ENCODE data around the gene STOM. TPM values are rescaled to one million over a fixed set of nuclear protein-coding genes. Genes with fewer than 3 reads are reported as not detected.
"Not testable (repeated sequence)": the region's sequence is repeated elsewhere in the genome, so short reads cannot be mapped to it uniquely, and the experiment has no call there.

Gene STOM
- total and polyA plus RNA-seq, 2 donors (not counting 1 experiment from before 2014, with no cell fraction given) = 2.7 to 6.1 TPM

DNA sequence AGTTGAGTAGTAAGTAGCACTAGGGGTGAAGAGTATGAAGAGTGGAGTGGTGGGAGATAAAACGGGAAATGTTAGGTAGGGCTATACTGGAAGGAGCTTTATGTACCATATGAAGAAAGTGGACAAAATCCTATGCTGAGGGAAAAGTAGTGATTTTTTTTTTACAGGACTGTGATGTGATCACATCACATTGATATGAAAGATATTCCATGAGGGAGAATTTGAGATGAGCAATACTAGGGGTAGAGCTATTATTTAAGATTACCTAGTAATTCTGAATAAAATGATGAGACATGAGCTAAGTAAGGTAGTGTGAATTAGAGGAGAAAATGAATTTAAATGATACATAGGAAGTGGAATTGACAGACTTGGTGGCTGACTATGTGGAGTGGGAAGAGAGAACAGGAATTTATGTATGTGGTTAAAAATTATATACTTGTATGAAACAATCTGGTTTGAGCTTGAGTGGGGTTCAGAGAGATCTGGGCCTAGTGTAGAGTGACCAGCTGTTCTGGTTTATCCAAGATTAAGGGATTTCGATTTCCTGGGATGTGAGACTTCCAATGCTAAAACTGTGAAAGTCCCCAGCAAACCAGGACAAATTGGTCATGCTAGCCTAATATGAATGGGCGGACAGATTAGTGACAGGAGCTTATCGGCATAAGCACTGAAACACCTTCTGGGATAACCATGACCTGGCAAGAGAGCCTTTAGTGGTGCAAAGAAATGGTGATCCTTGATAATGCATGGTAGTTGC lies 29.3 kb upstream of the STOM start:
- no peaks in the 10 kb centered on the region for H3K27me3 Mint-ChIP-seq
- H3K9me3 Mint-ChIP-seq (ENCODE audit: insufficient read depth) = peaks cover 2% of the 10 kb centered on the region
- H3K27ac ChIP-seq (ENCODE audit: low read length in 2 of 2) = no peak overlapping the region
- H3K4me1 Mint-ChIP-seq = no peaks in the 10 kb centered on the region
- intact Hi-C loops (cut with micrococcal nuclease) = no loop called here
- no peaks in the 10 kb centered on the region for H3K27me3 ChIP-seq (replicated peaks in 1 of 4; ENCODE audit: control extremely low read depth in 1 of 4, control insufficient read depth in 3 of 4, insufficient read depth in 4 of 4, low read length in 3 of 4)
- H3K4me3 Mint-ChIP-seq = no peak overlapping the region
- DNase-seq = no peak
- whole genome bisulfite sequencing (ENCODE audit: insufficient coverage) = 97% methylated on average over 3 of the region's 4 CpGs
- CTCF ChIA-PET = interaction anchor here (0.7 to 11.3 kb wide), 29 partner anchors 7 to 779 kb away, joined by 3 to 371 read pairs (median 5); partner anchors contain the start of gene GSN
- no peak overlapping the region for H2AFZ ChIP-seq (ENCODE audit: insufficient read depth, low read depth, low read length, poor library complexity, severe bottlenecking)
- POLR2A ChIA-PET = interaction anchor here (1.3 kb wide), 1 partner anchor 79 kb away, joined by 3 read pairs; no protein-coding TSS in a partner anchor
- H3K4me1 ChIP-seq (ENCODE audit: control insufficient read depth in 2 of 2, insufficient read depth in 2 of 2, low read length in 2 of 2) = no peaks in the 10 kb centered on the region
- no peaks in the 10 kb centered on the region for H3K9me3 ChIP-seq (ENCODE audit: control extremely low read depth in 1 of 3, control insufficient read depth in 2 of 3, insufficient read depth in 1 of 3, low read length in 2 of 3)
- H3K79me2 ChIP-seq (ENCODE audit: control insufficient read depth, insufficient read depth, low read length) = no peaks in the 10 kb centered on the region
- no peaks in the 10 kb centered on the region for H3K36me3 ChIP-seq (replicated peaks in 1 of 2; ENCODE audit: control extremely low read depth in 1 of 2, control insufficient read depth in 1 of 2, extremely low read depth in 1 of 2, insufficient read depth in 2 of 2, low read length in 1 of 2)
- no peak overlapping the region for H3K4me2 ChIP-seq (replicated peaks; ENCODE audit: low read depth, low read length, poor library complexity, severe bottlenecking)
- no peak for TF ChIP-seq CTCF (IDR thresholded peaks at IDR 0.05)
- no peak for TF ChIP-seq EZH2 (IDR thresholded peaks at IDR 0.05; ENCODE audit: borderline replicate concordance, insufficient read depth, low read depth, low read length, poor library complexity, severe bottlenecking)
- H3K4me3 ChIP-seq (ENCODE audit: control extremely low read depth in 1 of 5, extremely low read depth in 1 of 5, insufficient read depth in 1 of 5, low read depth in 2 of 5, low read length in 4 of 5) = no peak overlapping the region
- H3K27ac Mint-ChIP-seq = no peak overlapping the region
- no peak for ATAC-seq (ENCODE audit: low read depth)
- no peaks in the 10 kb centered on the region for H4K20me1 ChIP-seq (ENCODE audit: control insufficient read depth, insufficient read depth, low read length, poor library complexity, severe bottlenecking)
- H3K9ac ChIP-seq (ENCODE audit: low read length) = no peak overlapping the region

GRCh38 chr9:121398374-121398773 lies 28.3 kb upstream of the STOM start:
- CTCF ChIA-PET = interaction anchor here (0.8 to 11.3 kb wide), 15 partner anchors 10 to 643 kb away, joined by 3 to 371 read pairs (median 8); partner anchors contain the start of gene GSN
- no peaks in the 10 kb centered on the region for H3K4me1 Mint-ChIP-seq
- no peak overlapping the region for H3K9ac ChIP-seq (ENCODE audit: low read length)
- no peaks in the 10 kb centered on the region for H3K9me3 ChIP-seq (ENCODE audit: control extremely low read depth in 1 of 3, control insufficient read depth in 2 of 3, insufficient read depth in 1 of 3, low read length in 2 of 3)
- H3K4me2 ChIP-seq (replicated peaks; ENCODE audit: low read depth, low read length, poor library complexity, severe bottlenecking) = no peak overlapping the region
- intact Hi-C loops (cut with micrococcal nuclease) = no loop called here
- H3K27me3 ChIP-seq (replicated peaks in 1 of 4; ENCODE audit: control extremely low read depth in 1 of 4, control insufficient read depth in 3 of 4, insufficient read depth in 4 of 4, low read length in 3 of 4) = no peaks in the 10 kb centered on the region
- H3K27ac ChIP-seq (ENCODE audit: low read length in 2 of 2) = no peak overlapping the region
- no peaks in the 10 kb centered on the region for H3K36me3 ChIP-seq (replicated peaks in 1 of 2; ENCODE audit: control extremely low read depth in 1 of 2, control insufficient read depth in 1 of 2, extremely low read depth in 1 of 2, insufficient read depth in 2 of 2, low read length in 1 of 2)
- no peak for DNase-seq
- ATAC-seq (ENCODE audit: low read depth) = no peak
- H3K9me3 Mint-ChIP-seq (ENCODE audit: insufficient read depth) = peaks cover 2% of the 10 kb centered on the region
- POLR2A ChIA-PET = no interaction called here
- H3K27ac Mint-ChIP-seq = no peak overlapping the region
- no peaks in the 10 kb centered on the region for H3K4me1 ChIP-seq (ENCODE audit: control insufficient read depth in 2 of 2, insufficient read depth in 2 of 2, low read length in 2 of 2)
- TF ChIP-seq EZH2 (IDR thresholded peaks at IDR 0.05; ENCODE audit: borderline replicate concordance, insufficient read depth, low read depth, low read length, poor library complexity, severe bottlenecking) (no peak), CTCF (IDR thresholded peaks at IDR 0.05) (no peak)
- no peaks in the 10 kb centered on the region for H3K27me3 Mint-ChIP-seq
- WGBS (ENCODE audit: insufficient coverage) = 100% methylated on average over 4 of the region's 5 CpGs
- H3K4me3 ChIP-seq (ENCODE audit: control extremely low read depth in 1 of 5, extremely low read depth in 1 of 5, insufficient read depth in 1 of 5, low read depth in 2 of 5, low read length in 4 of 5) = no peak overlapping the region
- H3K79me2 ChIP-seq (ENCODE audit: control insufficient read depth, insufficient read depth, low read length) = no peaks in the 10 kb centered on the region
- H2AFZ ChIP-seq (ENCODE audit: insufficient read depth, low read depth, low read length, poor library complexity, severe bottlenecking) = no peak overlapping the region
- no peaks in the 10 kb centered on the region for H4K20me1 ChIP-seq (ENCODE audit: control insufficient read depth, insufficient read depth, low read length, poor library complexity, severe bottlenecking)
- H3K4me3 Mint-ChIP-seq = no peak overlapping the region

GRCh38 chr9:121397277-121397676 lies 27.2 kb upstream of the STOM start:
- WGBS (ENCODE audit: insufficient coverage) = no CpG with 5 or more reads among the region's 1 CpG
- H3K9me3 ChIP-seq (ENCODE audit: control extremely low read depth in 1 of 3, control insufficient read depth in 2 of 3, insufficient read depth in 1 of 3, low read length in 2 of 3); H3K4me1 Mint-ChIP-seq; POLR2A ChIA-PET; H2AFZ ChIP-seq (ENCODE audit: insufficient read depth, low read depth, low read length, poor library complexity, severe bottlenecking); H3K27ac Mint-ChIP-seq; ATAC-seq (ENCODE audit: low read depth); H4K20me1 ChIP-seq (ENCODE audit: control insufficient read depth, insufficient read depth, low read length, poor library complexity, severe bottlenecking); H3K4me1 ChIP-seq (ENCODE audit: control insufficient read depth in 2 of 2, insufficient read depth in 2 of 2, low read length in 2 of 2); H3K4me3 ChIP-seq (ENCODE audit: control extremely low read depth in 1 of 5, extremely low read depth in 1 of 5, insufficient read depth in 1 of 5, low read depth in 2 of 5, low read length in 4 of 5); H3K4me2 ChIP-seq (replicated peaks; ENCODE audit: low read depth, low read length, poor library complexity, severe bottlenecking); H3K27ac ChIP-seq (ENCODE audit: low read length in 2 of 2); H3K27me3 Mint-ChIP-seq; H3K9me3 Mint-ChIP-seq (ENCODE audit: insufficient read depth); H3K79me2 ChIP-seq (ENCODE audit: control insufficient read depth, insufficient read depth, low read length); H3K4me3 Mint-ChIP-seq; DNase-seq; intact Hi-C loops (cut with micrococcal nuclease); H3K9ac ChIP-seq (ENCODE audit: low read length); H3K27me3 ChIP-seq (replicated peaks in 1 of 4; ENCODE audit: control extremely low read depth in 1 of 4, control insufficient read depth in 3 of 4, insufficient read depth in 4 of 4, low read length in 3 of 4); H3K36me3 ChIP-seq (replicated peaks in 1 of 2; ENCODE audit: control extremely low read depth in 1 of 2, control insufficient read depth in 1 of 2, extremely low read depth in 1 of 2, insufficient read depth in 2 of 2, low read length in 1 of 2): not testable (repeated sequence)
- CTCF ChIA-PET = interaction anchor here (0.6 to 13.8 kb wide), 8 partner anchors 21 to 416 kb away, joined by 3 to 371 read pairs (median 26); no protein-coding TSS in a partner anchor

All from B cell (primary cell).